H1 (cell line): ENCODE measurements around the gene LMX1B. TPM values are rescaled to one million over a fixed set of nuclear protein-coding genes. Genes with fewer than 3 reads are reported as not detected.

Source experiments
- CTCF ChIA-PET: fragments of 300-600 bp; sonication (Branson Sonifier 250); formaldehyde crosslinking; loops from one replicate; lab custom pipeline; 2021; ENCODE audit not compliant: partially characterized antibody; lab: Charles Lee
- POLR2A ChIA-PET: fragments of 300-600 bp; sonication (Branson Sonifier 250); formaldehyde crosslinking; loops from one replicate; lab custom pipeline; 2021; ENCODE audit warnings: inconsistent platforms; ENCODE audit not compliant: partially characterized antibody; lab: Charles Lee
- DNase-seq, 2 experiments: peaks; one replicate each; pipeline versions ENCODE4 v3.0.0 to v3.0.0-alpha.2; 2010 to 2022; ENCODE audit warnings: low spot score in 2 of 2, low read depth in 1 of 2, mixed read lengths in 1 of 2
- FAIRE-seq: peaks from 2 replicates; lab custom pipeline; 2011; peaks lifted over from hg19 to GRCh38; lab: Jason Lieb, UNC
- H2AFZ ChIP-seq: 2 replicates; pipeline ENCODE4 v1.8.1; 2012; ENCODE audit warnings: low read length, inconsistent platforms
- H2AK5ac ChIP-seq: 2 replicates; pipeline ENCODE4 v1.6.1; 2013; ENCODE audit warnings: low read depth, low read length
- H2BK120ac ChIP-seq: replicated peaks from 2 replicates; pipeline ENCODE3; 2013; ENCODE audit warnings: low read depth, low read length, inconsistent platforms
- H2BK12ac ChIP-seq: 2 replicates; pipeline ENCODE4 v1.6.1; 2013; ENCODE audit warnings: low read depth, low read length
- H2BK15ac ChIP-seq: 2 replicates; pipeline ENCODE4 v1.6.1; 2013; ENCODE audit warnings: low read length
- H2BK20ac ChIP-seq: 2 replicates; pipeline ENCODE4 v1.6.1; 2013; ENCODE audit warnings: low read length
- H2BK5ac ChIP-seq: 2 replicates; pipeline ENCODE4 v1.6.1; 2013; ENCODE audit warnings: low read depth, low read length
- H3K14ac ChIP-seq: 2 replicates; pipeline ENCODE4 v1.6.1; 2013; ENCODE audit warnings: inconsistent platforms; ENCODE audit not compliant: insufficient read length
- H3K18ac ChIP-seq: 2 replicates; pipeline ENCODE4 v1.6.1; 2013; ENCODE audit warnings: low read length; ENCODE audit errors: extremely low read depth
- H3K23ac ChIP-seq: 2 replicates; pipeline ENCODE4 v1.6.1; 2013; ENCODE audit warnings: inconsistent platforms; ENCODE audit not compliant: insufficient read length
- H3K23me2 ChIP-seq: 2 replicates; pipeline ENCODE4 v1.6.1; 2013; ENCODE audit warnings: low read depth, low read length
- H3K27ac ChIP-seq: 2 replicates; pipeline ENCODE4 v1.6.1; 2011; ENCODE audit warnings: low read depth, low read length, inconsistent platforms
- H3K27me3 ChIP-seq, 4 experiments: replicated peaks in 1 of 4; 1 replicate in 1 of 4; 2 replicates in 3 of 4; pipeline versions ENCODE4 v1.6.1 to v1.8.1; 2011 to 2013; ENCODE audit warnings: low read length in 3 of 4, mild to moderate bottlenecking in 3 of 4, inconsistent platforms in 2 of 4, mixed read lengths in 2 of 4, moderate library complexity in 1 of 4; ENCODE audit not compliant: control insufficient read depth in 3 of 4, insufficient read depth in 3 of 4; ENCODE audit errors: extremely low read depth in 1 of 4
- H3K36me3 ChIP-seq, 4 experiments: 2 replicates each; pipeline versions ENCODE4 v1.6.1 to v1.8.1; 2011 to 2013; ENCODE audit warnings: mild to moderate bottlenecking in 4 of 4, low read length in 3 of 4, moderate library complexity in 2 of 4, control low read depth in 1 of 4, inconsistent platforms in 1 of 4; ENCODE audit not compliant: insufficient read depth in 4 of 4, control insufficient read depth in 2 of 4
- H3K4ac ChIP-seq: replicated peaks from 2 replicates; pipeline ENCODE3; 2013; ENCODE audit warnings: low read length, low read depth, mixed read lengths, inconsistent platforms; ENCODE audit not compliant: insufficient read length
- H3K4me1 ChIP-seq, 4 experiments: replicated peaks in 1 of 4; 1 replicate in 1 of 4; 2 replicates in 3 of 4; pipeline versions ENCODE4 v1.6.1 to v1.8.1; 2011 to 2013; ENCODE audit warnings: low read length in 3 of 4, inconsistent platforms in 2 of 4, mixed read lengths in 1 of 4; ENCODE audit not compliant: insufficient read depth in 4 of 4, control insufficient read depth in 3 of 4
- H3K4me2 ChIP-seq, 2 experiments: 2 replicates each; pipeline versions ENCODE4 v1.6.1 to v1.8.1; 2011 to 2013; ENCODE audit warnings: low read depth in 2 of 2, low read length in 2 of 2, control low read depth in 1 of 2, inconsistent platforms in 1 of 2, mild to moderate bottlenecking in 1 of 2; ENCODE audit not compliant: insufficient read depth in 1 of 2
- H3K4me3 ChIP-seq, 4 experiments: fragments of 200-600, 300-600 bp in 1 of 4; sonication (generic), shearing (Covaris generic), sonication (Bioruptor Twin) in 1 of 4; 2 replicates each; pipeline versions ENCODE4 v1.5.1 to v1.8.1; 2011 to 2016; ENCODE audit warnings: low read length in 4 of 4, low read depth in 3 of 4, control low read depth in 2 of 4, inconsistent platforms in 2 of 4, mild to moderate bottlenecking in 2 of 4, mixed read lengths in 1 of 4, moderate library complexity in 1 of 4; ENCODE audit not compliant: insufficient read depth in 2 of 4; ENCODE audit errors: extremely low read depth in 1 of 4
- H3K56ac ChIP-seq: replicated peaks from 2 replicates; pipeline ENCODE3; 2013; ENCODE audit warnings: low read depth, mild to moderate bottlenecking, mixed read lengths, low read length, inconsistent platforms; ENCODE audit not compliant: insufficient read length
- H3K79me1 ChIP-seq: 2 replicates; pipeline ENCODE4 v1.6.1; 2013; ENCODE audit warnings: low read depth, low read length, control low read depth
- H3K79me2 ChIP-seq, 2 experiments: 2 replicates each; pipeline versions ENCODE4 v1.6.1 to v1.8.1; 2012 to 2013; ENCODE audit warnings: low read length in 2 of 2, mild to moderate bottlenecking in 2 of 2, inconsistent platforms in 1 of 2; ENCODE audit not compliant: insufficient read depth in 2 of 2, control insufficient read depth in 1 of 2
- H3K9ac ChIP-seq, 4 experiments: replicated peaks in 1 of 4; 1 replicate in 1 of 4; 2 replicates in 3 of 4; pipeline versions ENCODE4 v1.6.1 to v1.8.1; 2011 to 2013; ENCODE audit warnings: low read depth in 3 of 4, low read length in 3 of 4, control low read depth in 2 of 4, mild to moderate bottlenecking in 2 of 4, moderate library complexity in 2 of 4, inconsistent platforms in 1 of 4; ENCODE audit errors: extremely low read depth in 1 of 4
- H3K9me3 ChIP-seq, 2 experiments: 2 replicates each; pipeline versions ENCODE4 v1.6.1 to v1.8.1; 2012 to 2013; ENCODE audit warnings: mild to moderate bottlenecking in 2 of 2, moderate library complexity in 2 of 2, control low read depth in 1 of 2, inconsistent platforms in 1 of 2, low read depth in 1 of 2, low read length in 1 of 2, mixed read lengths in 1 of 2; ENCODE audit not compliant: insufficient read depth in 2 of 2
- H4K20me1 ChIP-seq, 2 experiments: replicated peaks in 1 of 2; 2 replicates each; pipeline versions ENCODE3 to v1.8.1; 2011 to 2013; ENCODE audit warnings: inconsistent platforms in 2 of 2, low read length in 2 of 2, mild to moderate bottlenecking in 1 of 2; ENCODE audit not compliant: insufficient read depth in 2 of 2, control insufficient read depth in 1 of 2
- H4K5ac ChIP-seq: 2 replicates; pipeline ENCODE4 v1.6.1; 2013; ENCODE audit warnings: low read length, low read depth, mixed read lengths, inconsistent platforms; ENCODE audit not compliant: insufficient read length
- H4K8ac ChIP-seq: 2 replicates; pipeline ENCODE4 v1.8.0; 2013; ENCODE audit warnings: mild to moderate bottlenecking, moderate library complexity, low read length, inconsistent platforms; ENCODE audit not compliant: insufficient read depth; ENCODE audit errors: extremely low read depth
- H4K91ac ChIP-seq: replicated peaks from 2 replicates; pipeline ENCODE3; 2013; ENCODE audit warnings: low read length, mixed read lengths, inconsistent platforms; ENCODE audit not compliant: insufficient read length
- JUN ChIP-seq: IDR thresholded peaks from 2 replicates; pipeline ENCODE4 v1.6.1; 2011; ENCODE audit warnings: low read depth, mild to moderate bottlenecking, improper control_type of control experiment, low read length
- KDM4A ChIP-seq: IDR thresholded peaks from one replicate; pipeline ENCODE4 v1.7.1; 2012; ENCODE audit warnings: low read depth, mild to moderate bottlenecking, moderate library complexity, low read length, inconsistent platforms; ENCODE audit not compliant: severe bottlenecking
- NANOG ChIP-seq: IDR thresholded peaks from 2 replicates; pipeline ENCODE4 v1.6.1; 2011; ENCODE audit warnings: low read length, low read depth, mild to moderate bottlenecking, inconsistent platforms; ENCODE audit not compliant: insufficient read depth, poor library complexity, severe bottlenecking
- SAP30 ChIP-seq: fragments of 300-600 bp; sonication (generic); IDR thresholded peaks from 2 replicates; pipeline ENCODE4 v1.7.1; 2012; ENCODE audit warnings: low read length, moderate library complexity, mild to moderate bottlenecking, inconsistent platforms; ENCODE audit not compliant: insufficient read depth, insufficient replicate concordance
- ZNF274 ChIP-seq: IDR thresholded peaks from 2 replicates; pipeline ENCODE4 v1.7.0; 2012; ENCODE audit warnings: low read length, borderline replicate concordance; ENCODE audit errors: extremely low read depth
- WGBS, 2 experiments: shearing (Covaris generic) in 1 of 2; methylation state at CpG; one replicate each; pipeline versions ENCODE4 v1.1.6 to v1.1.7; 2013 to 2015; ENCODE audit warnings: low lambda C conversion rate in 2 of 2, mixed read lengths in 2 of 2, inconsistent platforms in 1 of 2, low coverage in 1 of 2, missing lambda C conversion rate in 1 of 2; ENCODE audit not compliant: insufficient replicate concordance in 2 of 2, insufficient coverage in 1 of 2, insufficient read length in 1 of 2; ENCODE audit errors: extremely low coverage in 1 of 2, missing lambda C conversion rate in 1 of 2; 5-methylcytosine and 5-hydroxymethylcytosine counted together
- polyA plus RNA-seq, 7 experiments: library from polyadenylated mRNA; depleted of rRNA in 3 of 7; stranded (reverse) in 5 of 7; unstranded in 2 of 7; fragments of >200 nt in 5 of 7; fragments of 200-250 nt in 2 of 7; gene quantifications; 1 replicate in 5 of 7; 2 replicates in 1 of 7; 4 replicates in 1 of 7; pipeline versions ENCODE4 v1.2.1 to v1.2.3, GENCODE V29; 2011 to 2013; ENCODE audit warnings: missing spikeins in 2 of 7, mixed read lengths in 2 of 7
- total RNA-seq: library from RNA; stranded (reverse); fragmentation: NEBNext Ultra II Directional; extraction: Animal tissue kit (Norgen Biotek cat#: 25700); gene quantifications from 2 replicates; pipeline ENCODE4 v1.2.1, GENCODE V29; 2021

LMX1B gene
- total and polyA plus RNA-seq, 2 of the 8 experiments (the other 6 are each of a cell fraction or from before 2014, with no cell fraction given): 0.09 to 0.37 TPM

DNA sequence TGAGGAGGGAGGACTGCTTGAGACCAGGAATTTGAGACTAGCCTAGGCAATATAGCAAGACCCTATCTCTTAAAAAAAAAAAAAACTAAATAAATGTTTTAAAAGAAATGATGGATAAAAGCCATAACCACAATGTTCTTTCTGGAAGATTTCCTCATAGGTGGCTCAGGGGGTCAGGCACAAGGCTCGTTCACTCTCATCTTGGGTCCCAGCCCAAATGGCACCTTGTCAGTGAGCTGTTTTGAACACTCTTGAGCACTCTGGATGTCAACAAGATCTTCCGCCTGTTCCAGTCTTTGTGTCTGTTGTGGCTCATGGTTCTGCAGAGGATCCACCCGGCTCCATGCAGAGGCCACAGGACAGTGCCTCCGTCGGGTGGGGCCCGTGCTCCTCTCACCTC is 35.7 kb upstream of the LMX1B start:
- no peak overlapping the region for H3K56ac ChIP-seq
- no peak overlapping the region for H3K18ac ChIP-seq
- no peak overlapping the region for H4K8ac ChIP-seq
- H3K79me2 ChIP-seq: no peaks in the 10 kb centered on the region
- no peak overlapping the region for H3K4me2 ChIP-seq
- no peaks in the 10 kb centered on the region for H4K20me1 ChIP-seq
- H3K9ac ChIP-seq: no peak overlapping the region
- H2BK15ac ChIP-seq: peak overlapping the region; percentile 31; the same call in 1 of the 2 replicates
- TF ChIP-seq ZNF274: no peak
- no peak for TF ChIP-seq JUN
- no peak for TF ChIP-seq NANOG
- no peak for TF ChIP-seq SAP30
- TF ChIP-seq KDM4A: no peak
- FAIRE-seq: no peak
- 86% methylated on average over 6 of the region's 6 CpGs; no CpG with 5 or more reads in 1 of the 2 experiments for WGBS, 2 experiments
- no peak overlapping the region for H2BK120ac ChIP-seq
- H4K91ac ChIP-seq: no peak overlapping the region
- H3K79me1 ChIP-seq: no peaks in the 10 kb centered on the region
- CTCF ChIA-PET: interaction anchor here (0.9 to 7.5 kb wide), 7 partner anchors 13 to 113 kb away, joined by 3 to 43 read pairs (median 4); no protein-coding TSS in a partner anchor
- H3K4me3 ChIP-seq: no peak overlapping the region
- no peak overlapping the region for H3K23ac ChIP-seq
- no peaks in the 10 kb centered on the region for H3K27me3 ChIP-seq
- H2BK20ac ChIP-seq: no peak overlapping the region
- no peaks in the 10 kb centered on the region for H3K9me3 ChIP-seq
- no peak for DNase-seq
- H2AFZ ChIP-seq: no peak overlapping the region
- no peaks in the 10 kb centered on the region for H3K36me3 ChIP-seq
- H2BK12ac ChIP-seq: no peak overlapping the region
- no peak overlapping the region for H3K27ac ChIP-seq
- no peak overlapping the region for H2AK5ac ChIP-seq
- POLR2A ChIA-PET: no interaction called here
- no peak overlapping the region for H3K14ac ChIP-seq
- no peaks in the 10 kb centered on the region for H3K23me2 ChIP-seq
- H3K4me1 ChIP-seq: peaks cover 0 to 4% (median under 1%) of the 10 kb centered on the region in 4 experiments; a peak in 3 of 7 replicates
- H4K5ac ChIP-seq: no peak overlapping the region
- no peak overlapping the region for H3K4ac ChIP-seq
- no peak overlapping the region for H2BK5ac ChIP-seq
